ENCODE measurements around the gene TASOR2.

The TASOR2 gene

DNA sequence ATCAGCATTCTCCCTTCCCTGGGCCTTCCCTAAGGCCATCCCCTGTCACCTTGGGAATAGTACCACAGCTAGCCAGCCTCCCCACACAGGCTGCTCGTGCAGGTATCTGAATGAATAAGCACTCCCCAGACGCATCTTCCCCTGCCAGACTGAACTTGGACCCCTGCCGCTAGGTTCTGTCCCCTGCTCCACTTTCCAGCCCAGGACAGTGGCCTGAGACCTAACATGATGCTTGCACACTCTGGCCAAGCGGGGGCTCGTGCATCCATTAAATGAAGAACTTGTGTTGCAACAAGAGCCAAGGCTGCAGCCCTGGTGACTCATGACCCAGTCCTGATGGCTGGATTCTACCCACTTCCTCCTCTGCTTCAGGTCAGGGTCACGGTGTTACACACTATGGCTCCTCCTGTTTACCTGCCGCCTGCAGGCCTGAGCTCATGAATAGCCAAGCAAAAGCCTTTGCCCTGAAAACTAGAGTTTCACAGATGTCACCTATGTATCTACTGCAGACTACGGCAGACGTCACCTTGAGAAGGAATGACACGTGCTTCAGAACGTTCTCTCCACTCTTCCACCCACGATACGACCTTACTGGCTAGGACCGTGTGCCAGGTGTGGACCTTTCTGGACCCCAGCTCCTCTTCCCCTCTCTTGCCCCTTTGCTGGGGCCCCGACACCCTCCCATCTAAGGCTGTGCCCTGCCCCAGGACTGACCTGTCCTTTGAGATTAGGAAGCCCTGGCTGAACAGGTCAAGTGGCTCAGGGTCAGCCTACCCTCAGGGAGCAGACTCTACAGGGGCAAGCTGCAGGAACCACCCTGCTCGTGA lies 24.7 kb upstream of the TASOR2 start:
- peaks cover 3% of the 10 kb centered on the region for H3K4me1 ChIP-seq (ENCODE audit: control insufficient read depth, insufficient read depth, low read length)
- H3K9ac ChIP-seq (ENCODE audit: low read depth, low read length), result no peak overlapping the region
- H3K9me3 ChIP-seq (ENCODE audit: control insufficient read depth, insufficient read depth, low read length), result no peaks in the 10 kb centered on the region
- H3K4me3 ChIP-seq (ENCODE audit: low read depth, low read length), result no peak overlapping the region
- no peaks in the 10 kb centered on the region for H3K27me3 ChIP-seq (ENCODE audit: control insufficient read depth, insufficient read depth, low read length)
- no peaks in the 10 kb centered on the region for H3K36me3 ChIP-seq (ENCODE audit: control insufficient read depth, insufficient read depth, low read length)

DNA sequence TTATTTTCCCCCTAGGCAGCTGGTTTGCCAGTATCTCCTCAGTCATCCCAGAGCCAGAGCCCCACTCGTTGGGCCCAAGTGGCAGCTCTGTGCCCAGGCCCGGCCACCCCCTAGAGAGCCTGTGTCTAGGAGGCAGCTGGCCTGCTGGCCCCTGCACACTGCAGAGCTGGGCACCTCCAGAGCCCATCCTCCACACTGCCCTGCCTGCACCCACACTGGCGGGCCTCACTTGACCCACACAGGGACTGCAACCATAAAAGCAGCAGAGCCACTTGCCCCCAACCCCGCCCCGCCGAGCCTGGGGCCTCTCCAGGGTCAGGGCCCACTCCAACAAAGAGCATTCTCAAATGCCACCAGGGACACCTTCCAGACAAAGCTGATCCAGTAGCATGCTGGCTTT lies 23.6 kb upstream of the TASOR2 start:
- Histone ChIP-seq H3K4me3 (ENCODE audit: low read depth, low read length) (no peak overlapping the region), H3K9me3 (ENCODE audit: control insufficient read depth, insufficient read depth, low read length) (no peaks in the 10 kb centered on the region), H3K9ac (ENCODE audit: low read depth, low read length) (no peak overlapping the region), H3K27me3 (ENCODE audit: control insufficient read depth, insufficient read depth, low read length) (peaks cover 2% of the 10 kb centered on the region), H3K36me3 (ENCODE audit: control insufficient read depth, insufficient read depth, low read length) (no peaks in the 10 kb centered on the region), H3K4me1 (ENCODE audit: control insufficient read depth, insufficient read depth, low read length) (peaks cover 3% of the 10 kb centered on the region)

GRCh38 chr10:5662708-5663579 lies 21.7 kb upstream of the TASOR2 start:
- Histone ChIP-seq H3K36me3 (ENCODE audit: control insufficient read depth, insufficient read depth, low read length) (no peaks in the 10 kb centered on the region), H3K4me1 (ENCODE audit: control insufficient read depth, insufficient read depth, low read length) (peaks cover 5% of the 10 kb centered on the region), H3K27me3 (ENCODE audit: control insufficient read depth, insufficient read depth, low read length) (peaks cover 14% of the 10 kb centered on the region), H3K9me3 (ENCODE audit: control insufficient read depth, insufficient read depth, low read length) (no peaks in the 10 kb centered on the region), H3K9ac (ENCODE audit: low read depth, low read length) (no peak overlapping the region), H3K4me3 (ENCODE audit: low read depth, low read length) (no peak overlapping the region)

DNA sequence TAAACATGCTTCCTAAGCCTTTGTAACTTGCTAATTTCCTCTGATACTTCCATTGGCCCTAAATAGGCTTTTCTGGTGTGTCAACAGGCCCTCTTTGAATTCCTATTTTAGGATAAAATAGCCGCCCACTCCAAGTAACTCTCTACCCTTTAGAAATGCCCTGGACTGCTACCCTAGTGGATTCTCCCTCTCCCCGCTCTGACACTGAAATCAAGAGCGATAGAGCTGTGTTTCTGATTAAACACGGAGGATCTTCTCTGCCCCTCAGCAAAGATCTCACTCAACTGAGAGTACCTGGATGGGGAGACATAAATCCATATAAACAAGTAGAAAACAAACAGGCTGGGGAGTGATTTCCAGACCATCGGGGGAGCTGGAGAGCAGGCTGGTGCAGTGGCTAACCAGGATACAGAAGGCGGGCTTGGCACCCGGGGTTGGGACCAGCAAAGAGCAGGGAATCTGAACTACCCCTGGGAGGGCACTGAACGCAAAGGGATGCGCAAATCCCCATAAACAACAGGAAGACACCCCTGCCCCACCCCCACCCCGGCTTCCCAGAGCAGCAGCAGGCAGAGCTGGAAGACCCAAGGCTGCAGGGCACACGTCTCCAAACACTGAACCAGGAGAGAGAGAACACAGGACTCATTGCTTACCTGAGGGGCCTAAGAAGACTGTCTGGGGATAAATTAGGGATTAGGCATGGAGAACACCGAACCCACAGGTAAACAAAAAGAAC lies 20.8 kb upstream of the TASOR2 start:
- H3K9me3 ChIP-seq (ENCODE audit: control insufficient read depth, insufficient read depth, low read length), result no peaks in the 10 kb centered on the region
- H3K4me3 ChIP-seq (ENCODE audit: low read depth, low read length), result no peak overlapping the region
- H3K27me3 ChIP-seq (ENCODE audit: control insufficient read depth, insufficient read depth, low read length), result peaks cover 14% of the 10 kb centered on the region
- no peaks in the 10 kb centered on the region for H3K36me3 ChIP-seq (ENCODE audit: control insufficient read depth, insufficient read depth, low read length)
- peaks cover 5% of the 10 kb centered on the region for H3K4me1 ChIP-seq (ENCODE audit: control insufficient read depth, insufficient read depth, low read length)
- no peak overlapping the region for H3K9ac ChIP-seq (ENCODE audit: low read depth, low read length)

GRCh38 chr10:5665373-5666007 lies 19.1 kb upstream of the TASOR2 start:
- no peaks in the 10 kb centered on the region for H3K36me3 ChIP-seq (ENCODE audit: control insufficient read depth, insufficient read depth, low read length)
- peak overlapping the region; percentile 73 for H3K9ac ChIP-seq (ENCODE audit: low read depth, low read length)
- peaks cover 14% of the 10 kb centered on the region for H3K27me3 ChIP-seq (ENCODE audit: control insufficient read depth, insufficient read depth, low read length)
- H3K4me1 ChIP-seq (ENCODE audit: control insufficient read depth, insufficient read depth, low read length), result peaks cover 5% of the 10 kb centered on the region
- peak overlapping the region; percentile 79 for H3K4me3 ChIP-seq (ENCODE audit: low read depth, low read length)
- H3K9me3 ChIP-seq (ENCODE audit: control insufficient read depth, insufficient read depth, low read length), result no peaks in the 10 kb centered on the region

DNA sequence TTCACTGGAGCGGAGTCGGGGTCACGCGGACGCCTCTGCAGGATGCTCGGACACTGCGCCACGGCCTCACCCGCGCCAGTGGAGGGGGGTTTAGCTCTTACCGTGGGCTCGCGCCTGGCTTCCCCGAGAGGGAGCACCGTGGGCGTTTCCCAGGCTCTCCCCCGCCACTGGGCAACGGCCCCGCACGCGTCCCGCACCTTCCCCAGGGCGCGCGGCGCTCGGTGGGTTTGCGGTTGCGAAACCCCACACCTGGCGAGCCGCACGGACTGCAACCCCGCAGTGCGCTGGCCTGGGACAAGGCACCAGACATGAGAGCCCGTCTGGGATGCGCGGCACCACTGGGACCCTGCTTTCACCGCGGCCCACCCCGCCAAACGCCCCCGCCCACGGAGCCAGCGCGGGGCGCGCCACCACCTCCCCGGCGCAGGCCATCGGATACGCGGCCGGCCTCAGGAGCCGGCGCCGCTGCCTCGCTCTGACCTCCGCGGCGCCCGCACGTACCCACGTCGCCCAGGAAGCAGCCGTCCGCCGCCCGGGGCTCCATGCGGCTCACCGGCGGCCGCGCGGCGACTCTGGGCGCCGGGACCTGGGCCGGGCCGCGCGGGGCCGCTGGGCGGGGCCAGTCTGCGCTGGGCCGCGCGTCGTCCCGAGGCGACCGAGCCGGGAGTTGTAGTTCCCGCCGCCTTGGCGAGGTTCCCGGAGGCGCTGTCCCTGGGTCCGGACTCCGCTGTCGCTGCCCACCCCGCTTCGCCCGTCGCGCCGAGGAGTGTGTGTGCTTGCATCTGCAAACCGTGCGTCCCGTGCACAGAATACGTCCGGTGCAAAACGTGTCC lies 18.4 kb upstream of the TASOR2 start, which contains the start of gene ASB13:
ASB13 (minus strand) TSS at position 588 of the 833 bp plus-strand sequence; CDS start at position 544, 44 bp downstream.
- peaks cover 5% of the 10 kb centered on the region for H3K4me1 ChIP-seq (ENCODE audit: control insufficient read depth, insufficient read depth, low read length)
- H3K9me3 ChIP-seq (ENCODE audit: control insufficient read depth, insufficient read depth, low read length), result no peaks in the 10 kb centered on the region
- H3K4me3 ChIP-seq (ENCODE audit: low read depth, low read length), result peak within 1 kb of the TSS; percentile 79
- H3K9ac ChIP-seq (ENCODE audit: low read depth, low read length), result peak within 1 kb of the TSS; percentile 73
- peaks cover 14% of the 10 kb centered on the region for H3K27me3 ChIP-seq (ENCODE audit: control insufficient read depth, insufficient read depth, low read length)
- H3K36me3 ChIP-seq (ENCODE audit: control insufficient read depth, insufficient read depth, low read length), result no peaks in the 10 kb centered on the region

DNA sequence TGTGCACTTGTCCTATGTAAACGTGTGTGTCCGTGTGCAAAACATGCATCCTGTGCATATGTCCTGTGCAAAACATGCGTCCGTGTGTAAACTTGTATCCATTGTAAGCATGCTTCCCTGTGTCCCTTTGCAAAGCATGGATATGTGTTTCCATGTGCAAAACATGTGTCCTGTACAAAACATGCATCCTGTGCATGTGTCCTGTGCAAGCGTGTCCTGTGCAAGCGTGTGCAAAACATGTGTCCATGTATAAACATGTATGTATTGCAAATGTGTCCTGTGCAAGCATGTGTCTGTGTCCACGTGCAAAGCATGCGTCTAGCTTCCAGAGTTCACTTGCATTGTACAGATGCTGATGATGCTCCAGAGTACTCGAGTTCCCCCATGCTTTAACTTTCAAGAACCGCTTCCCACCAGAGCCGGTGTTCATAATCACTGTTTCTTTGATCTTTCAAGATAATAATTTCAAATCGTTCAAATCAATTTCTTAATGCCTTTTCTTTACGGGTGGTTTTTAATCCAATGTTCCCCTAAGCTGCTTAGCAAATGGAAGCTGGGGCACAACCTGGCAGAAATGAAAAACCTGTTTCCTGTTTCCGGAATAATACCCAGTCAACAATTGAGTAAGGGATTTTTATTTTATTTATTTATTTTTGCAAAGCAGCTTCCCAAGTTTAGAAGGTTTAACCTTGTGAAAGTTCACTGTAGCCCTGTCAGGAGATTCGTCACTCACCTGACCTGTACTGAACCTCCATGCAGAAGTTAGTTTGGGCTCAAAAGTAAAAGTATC lies 17.6 kb upstream of the TASOR2 start:
- no peaks in the 10 kb centered on the region for H3K36me3 ChIP-seq (ENCODE audit: control insufficient read depth, insufficient read depth, low read length)
- no peak overlapping the region for H3K9ac ChIP-seq (ENCODE audit: low read depth, low read length)
- no peaks in the 10 kb centered on the region for H3K9me3 ChIP-seq (ENCODE audit: control insufficient read depth, insufficient read depth, low read length)
- H3K27me3 ChIP-seq (ENCODE audit: control insufficient read depth, insufficient read depth, low read length), result peaks cover 14% of the 10 kb centered on the region
- peaks cover 5% of the 10 kb centered on the region for H3K4me1 ChIP-seq (ENCODE audit: control insufficient read depth, insufficient read depth, low read length)
- peak overlapping the region; percentile 74 for H3K4me3 ChIP-seq (ENCODE audit: low read depth, low read length)

DNA sequence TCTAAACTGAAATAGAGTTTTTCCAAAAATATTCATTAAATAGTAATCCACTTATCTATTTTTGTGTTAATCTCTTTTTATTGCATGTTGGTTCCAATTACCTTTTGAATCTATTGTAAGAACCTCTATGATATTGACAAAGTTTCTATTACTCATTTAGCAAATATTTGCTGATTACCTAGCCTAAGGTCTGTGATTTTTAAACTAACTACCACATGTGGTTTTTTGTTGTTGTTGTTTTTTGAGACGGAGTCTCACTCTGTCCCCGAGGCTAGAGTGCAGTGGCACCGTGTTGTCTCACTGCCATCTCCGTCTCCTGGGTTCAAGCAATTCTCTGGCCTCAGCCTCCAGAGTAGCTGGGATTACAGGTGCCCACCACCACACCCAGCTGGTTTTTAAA lies 16.2 kb upstream of the TASOR2 start:
- Histone ChIP-seq H3K36me3 (ENCODE audit: control insufficient read depth, insufficient read depth, low read length) (no peaks in the 10 kb centered on the region), H3K4me1 (ENCODE audit: control insufficient read depth, insufficient read depth, low read length) (peaks cover 5% of the 10 kb centered on the region), H3K9ac (ENCODE audit: low read depth, low read length) (no peak overlapping the region), H3K9me3 (ENCODE audit: control insufficient read depth, insufficient read depth, low read length) (no peaks in the 10 kb centered on the region), H3K27me3 (ENCODE audit: control insufficient read depth, insufficient read depth, low read length) (peaks cover 14% of the 10 kb centered on the region), H3K4me3 (ENCODE audit: low read depth, low read length) (no peak overlapping the region)

GRCh38 chr10:5669604-5670003 lies 15.0 kb upstream of the TASOR2 start:
- Histone ChIP-seq H3K4me3 (ENCODE audit: low read depth, low read length) (no peak overlapping the region), H3K9me3 (ENCODE audit: control insufficient read depth, insufficient read depth, low read length) (no peaks in the 10 kb centered on the region), H3K27me3 (ENCODE audit: control insufficient read depth, insufficient read depth, low read length) (peaks cover 14% of the 10 kb centered on the region), H3K9ac (ENCODE audit: low read depth, low read length) (no peak overlapping the region), H3K36me3 (ENCODE audit: control insufficient read depth, insufficient read depth, low read length) (no peaks in the 10 kb centered on the region), H3K4me1 (ENCODE audit: control insufficient read depth, insufficient read depth, low read length) (peaks cover 2% of the 10 kb centered on the region)
